Heart right ventricle (tissue), 16 donors: ENCODE data around the gene FKBP11. TPM values are rescaled to one million over a fixed set of nuclear protein-coding genes. Genes with fewer than 3 reads are reported as not detected.

Source experiments
- ATAC-seq, 8 donors: fragments of 200-7000 bp; cut with Tn5 transposase; one replicate each; pipeline ENCODE4 v1.9.1; 2020; ENCODE audit warnings: mild to moderate bottlenecking in 8 of 8, moderate library complexity in 8 of 8, moderate number of reproducible peaks in 1 of 8
- DNase-seq, 2 donors: peaks; one replicate each; pipeline ENCODE4 v3.0.0-alpha.2; 2020
- H3K27ac ChIP-seq, 10 donors: fragments of 200-600 bp; sonication (generic) in 2 of 10; one replicate each; pipeline versions ENCODE4 v1.5.0 to v1.8.0; 2020 to 2022; ENCODE audit warnings: mild to moderate bottlenecking in 3 of 10
- H3K27me3 ChIP-seq, 7 donors: fragments of 200-600 bp; one replicate each; pipeline ENCODE4 v1.8.0; 2021 to 2022; ENCODE audit warnings: mild to moderate bottlenecking in 2 of 7
- H3K36me3 ChIP-seq, 9 donors: fragments of 200-600 bp; sonication (generic) in 1 of 9; one replicate each; pipeline versions ENCODE4 v1.5.0 to v1.8.0; 2020 to 2022; ENCODE audit warnings: mild to moderate bottlenecking in 2 of 9
- H3K4me1 ChIP-seq, 9 donors: fragments of 200-600 bp; sonication (generic) in 1 of 9; one replicate each; pipeline versions ENCODE4 v1.5.0 to v1.8.0; 2020 to 2022; ENCODE audit warnings: mild to moderate bottlenecking in 4 of 9
- H3K4me3 ChIP-seq, 10 donors: fragments of 200-600 bp; sonication (generic) in 2 of 10; one replicate each; pipeline versions ENCODE4 v1.5.0 to v1.8.0; 2020 to 2022; ENCODE audit warnings: mild to moderate bottlenecking in 7 of 10, moderate library complexity in 2 of 10
- H3K9me3 ChIP-seq, 11 donors: fragments of 200-600 bp in 10 of 11; sonication (generic) in 2 of 11; one replicate each; pipeline versions ENCODE4 v1.5.0 to v1.8.0; 2013 to 2022; ENCODE audit warnings: mild to moderate bottlenecking in 2 of 11, control low read depth in 1 of 11, moderate library complexity in 1 of 11
- CTCF ChIP-seq, 9 donors: fragments of 200-600 bp; sonication (generic) in 2 of 9; IDR thresholded peaks; one replicate each; pipeline versions ENCODE4 v1.5.0 to v1.8.0; 2021 to 2022; ENCODE audit warnings: antibody characterized with exemption in 9 of 9, mild to moderate bottlenecking in 5 of 9, moderate library complexity in 1 of 9
- WGBS, 2 donors: extraction: QIAGEN DNeasy Blood & Tissue Kit; methylation state at CpG; one replicate each; pipeline ENCODE4 v1.1.7; 2013; ENCODE audit warnings: inconsistent platforms in 1 of 2; 5-methylcytosine and 5-hydroxymethylcytosine counted together
- intact Hi-C, 10 donors: fragments of 100-400 bp; cut with DNase I; formaldehyde crosslinking; loops; one replicate each; pipeline versions ENCODE4 v1.11.1 to v1.14.2; 2022
- long read RNA-seq, 3 donors: library from polyadenylated mRNA; unstranded; transcript quantifications; one replicate each; pipeline ENCODE4 v2.0.0, GENCODE V29; 2020 to 2021
- polyA plus RNA-seq, 2 donors: library from polyadenylated mRNA; stranded (reverse); fragments of 200-250 nt; gene quantifications; one replicate each; pipeline ENCODE4 v1.2.3, GENCODE V29; 2013
- total RNA-seq, 10 donors: library from RNA; stranded (reverse); fragmentation: NEBNext Ultra II Directional in 3 of 10; extraction: Animal tissue kit (Norgen Biotek cat#: 25700) in 3 of 10; gene quantifications; one replicate each; pipeline versions ENCODE4 v1.2.1 to v1.2.4, GENCODE V29; 2021 to 2023
- donor health status: Arrhythmogenic right ventricular cardiomyopathy.
- donor health status: ischemic (EF 13 %, LVEDD 7.1; RV severe dilation, severe dysfunction).
- donor health status: healthy with polysubstance abuse.
- donor health status: DM: no; HTN: yes; CAD: no.
- donor health status: DM: no; HTN: no; CAD: no.
- donor health status: ischemic (EF 25% LVEDD 6.9; RV normal size, moderate dysfunction).
- donor health status: ischemic (EF 25% LVEDD 5.7; RV mildly dilated, moderate dysfunction).
- donor health status: healthy.
- donor health status: DM: yes; HTN: yes; CAD: no.
- donor health status: Ischemic cardiomyopathy.
- donor health status: ischemic (EF 35%, LVEDD 5.7; RV mildly dilated, moderate dysfunction).
- donor health status: nonischemic (EF 11% LVEDD 7.7; RV severe dilation, severe dysfunction).
- donor health status: DM: yes; HTN: yes; CAD: no.
- donor health status: PGD.
- donor health status: ischemic (EF 29% LVEDD 5.4; RV normal size, mild dysfunction).
- donor health status: nonischemic (EF 23%, LVEDD 6.1; RV moderate dilation, normal function).

Gene FKBP11
- total RNA-seq (10 to 100 TPM in 1 of 10 donors, 1 to 10 TPM in 9; 1.6 to 18.0 (median 3.5) TPM), polyA plus RNA-seq (10 to 100 TPM; 12.7 to 30.4 TPM)
- long read RNA-seq, donor 1, partial matches to known transcripts = 0 of 2 reads
- long read RNA-seq, donor 1, other reads (novel, unspliced or antisense) = 0 of 2 reads
- long read RNA-seq, donor 2, partial matches to known transcripts = 0 of 2 reads
- long read RNA-seq, donor 2, other reads (novel, unspliced or antisense) = 0 of 2 reads
- long read RNA-seq, donor 3, full-length matches to known transcripts = 2 of 6 reads
- long read RNA-seq, donor 3, partial matches to known transcripts = 2 of 6 reads
- long read RNA-seq, donor 3, other reads (novel, unspliced or antisense) = 2 of 6 reads

- peaks cover 0 to 17% (median 5%) of the 10 kb centered on the region in 9 donors for H3K4me1 ChIP-seq
- WGBS, 2 donors = 4 to 6% methylated on average over 38 of the region's 38 CpGs
- intact Hi-C loops = loop anchor here in 1 of 10 donors (10.0 kb wide), 1 partner anchor 59 kb away; no protein-coding TSS in a partner anchor
- peak in 1 of 9 donors; percentile 5 for TF ChIP-seq CTCF (IDR thresholded peaks at IDR 0.05)
- peaks cover 0 to 44% (median 2%) of the 10 kb centered on the region in 9 donors for H3K36me3 ChIP-seq
- no peaks in the 10 kb centered on the region for H3K9me3 ChIP-seq
- H3K27ac ChIP-seq = peak within 1 kb of the TSS in 5 of 10 donors; percentile 26 to 89 (median 52)
- ATAC-seq (peak; percentile 85 to 94 (median 93)), DNase-seq (peak; percentile 53 to 67)
- H3K4me3 ChIP-seq = peak within 1 kb of the TSS; percentile 57 to 90 (median 85)
- no peaks in the 10 kb centered on the region for H3K27me3 ChIP-seq
Observed at GRCh38 chr12:48925304-48926011, at the start of gene FKBP11. FKBP11 (minus strand) TSS chr12:48925492; CDS start chr12:48925428, 64 bp downstream.

DNA sequence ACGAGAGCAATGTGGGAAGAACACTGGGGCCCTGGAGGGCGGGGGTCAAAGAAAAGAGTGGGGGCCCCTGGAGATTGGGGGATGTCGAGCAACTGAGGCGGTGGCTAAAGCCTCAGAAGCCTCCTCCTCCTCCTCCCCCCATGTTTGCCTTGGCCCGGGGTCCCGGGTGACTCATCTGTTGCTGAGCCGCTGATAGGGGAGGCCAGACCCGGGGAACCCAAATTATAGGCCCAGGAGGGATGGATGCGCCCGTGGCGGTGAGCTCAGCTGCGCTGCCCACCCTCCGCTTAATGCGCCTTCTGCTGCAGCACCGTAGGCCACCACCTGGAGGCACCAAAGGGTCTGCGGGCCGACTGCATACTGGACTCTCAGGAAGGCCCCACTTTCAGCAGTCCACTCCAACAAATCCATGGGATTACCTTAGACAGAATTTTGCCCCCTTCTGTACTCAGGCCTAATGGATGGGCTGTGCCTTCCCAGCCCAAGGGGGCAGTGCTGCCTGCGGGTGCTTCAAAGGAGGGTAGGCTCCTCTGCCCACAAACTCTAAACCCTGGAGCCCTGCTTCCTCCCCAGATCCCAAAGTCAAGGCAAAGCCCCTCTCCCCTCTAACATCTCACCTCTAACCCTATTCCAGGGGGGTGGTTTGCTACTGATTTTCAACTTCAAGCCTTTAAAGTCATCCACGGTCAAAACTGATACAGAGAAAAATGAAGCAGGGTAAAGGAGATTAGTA lies 48.8 kb upstream of the FKBP11 start:
- ATAC-seq = peak; percentile 31 to 52 (median 36)
- WGBS, 2 donors = 16 to 18% methylated on average over 19 of the region's 19 CpGs

GRCh38 chr12:48973531-48973930 lies 48.2 kb upstream of the FKBP11 start:
- TF ChIP-seq CTCF (IDR thresholded peaks at IDR 0.05) = no peak
- Histone ChIP-seq H3K4me1 (peaks cover 13 to 49% (median 33%) of the 10 kb centered on the region in 9 donors), H3K27ac (peak overlapping the region in 1 of 10 donors; percentile 19), H3K4me3 (no peak overlapping the region), H3K36me3 (no peaks in the 10 kb centered on the region), H3K27me3 (peaks cover 29 to 100% (median 95%) of the 10 kb centered on the region in 7 donors), H3K9me3 (no peaks in the 10 kb centered on the region)
- DNase-seq (peak in 1 of 2 donors; percentile 73), ATAC-seq (peak; percentile 14 to 74 (median 46))
- WGBS, 2 donors = 22 to 28% methylated on average over 12 of the region's 12 CpGs
- intact Hi-C loops = no loop called here

More for the DNA sequence above, 48.8 kb upstream of the FKBP11 start:
- Histone ChIP-seq H3K9me3 (no peaks in the 10 kb centered on the region), H3K4me3 (no peak overlapping the region), H3K27me3 (peaks cover 34 to 100% (median 99%) of the 10 kb centered on the region in 7 donors), H3K36me3 (no peaks in the 10 kb centered on the region), H3K27ac (peak overlapping the region in 1 of 10 donors; percentile 19), H3K4me1 (peaks cover 19 to 54% (median 39%) of the 10 kb centered on the region in 9 donors)
- intact Hi-C loops = no loop called here
- peak in 1 of 2 donors; percentile 65 for DNase-seq
- peak; percentile 25 to 70 (median 63) for TF ChIP-seq CTCF (IDR thresholded peaks at IDR 0.05)
